ENCODE data around the gene PMPCB.

DNA sequence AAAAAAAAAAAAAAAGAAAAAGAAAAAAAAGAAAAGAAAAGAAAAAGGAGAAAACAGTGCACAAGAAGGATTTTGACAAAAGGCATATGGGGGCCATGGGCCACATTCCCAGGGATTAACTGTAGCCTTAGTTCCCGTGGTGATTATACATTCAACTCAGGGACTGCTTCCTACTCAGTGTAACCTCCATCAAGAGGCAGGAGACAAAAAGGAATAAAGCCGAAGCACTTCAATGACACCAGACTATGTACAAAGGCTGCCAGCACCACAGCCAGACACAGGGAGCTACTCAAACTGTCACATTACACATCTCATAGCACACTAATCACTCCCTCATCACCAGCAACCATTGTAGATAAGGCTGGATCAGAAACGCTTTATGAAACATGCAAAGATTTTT, 5.1 kb upstream of the PMPCB start:
- no peak for TF ChIP-seq POLR2AphosphoS5 (IDR thresholded peaks at IDR 0.05; ENCODE audit: insufficient read depth, low read depth, low read length)
- TF ChIP-seq EZH2 (IDR thresholded peaks at IDR 0.05; ENCODE audit: borderline replicate concordance, low read depth, low read length, severe bottlenecking), result no peak
- TF ChIP-seq, protein P1, sequence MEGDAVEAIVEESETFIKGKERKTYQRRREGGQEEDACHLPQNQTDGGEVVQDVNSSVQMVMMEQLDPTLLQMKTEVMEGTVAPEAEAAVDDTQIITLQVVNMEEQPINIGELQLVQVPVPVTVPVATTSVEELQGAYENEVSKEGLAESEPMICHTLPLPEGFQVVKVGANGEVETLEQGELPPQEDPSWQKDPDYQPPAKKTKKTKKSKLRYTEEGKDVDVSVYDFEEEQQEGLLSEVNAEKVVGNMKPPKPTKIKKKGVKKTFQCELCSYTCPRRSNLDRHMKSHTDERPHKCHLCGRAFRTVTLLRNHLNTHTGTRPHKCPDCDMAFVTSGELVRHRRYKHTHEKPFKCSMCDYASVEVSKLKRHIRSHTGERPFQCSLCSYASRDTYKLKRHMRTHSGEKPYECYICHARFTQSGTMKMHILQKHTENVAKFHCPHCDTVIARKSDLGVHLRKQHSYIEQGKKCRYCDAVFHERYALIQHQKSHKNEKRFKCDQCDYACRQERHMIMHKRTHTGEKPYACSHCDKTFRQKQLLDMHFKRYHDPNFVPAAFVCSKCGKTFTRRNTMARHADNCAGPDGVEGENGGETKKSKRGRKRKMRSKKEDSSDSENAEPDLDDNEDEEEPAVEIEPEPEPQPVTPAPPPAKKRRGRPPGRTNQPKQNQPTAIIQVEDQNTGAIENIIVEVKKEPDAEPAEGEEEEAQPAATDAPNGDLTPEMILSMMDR (IDR thresholded peaks at IDR 0.05; ENCODE audit: extremely low read depth in 1 of 2, insufficient read depth in 1 of 2, low read depth in 1 of 2, low read length in 2 of 2), result no peak

Measured in endothelial cell of umbilical vein (primary cell).